ENCODE results near the gene PIGQ.

PIGQ gene

GRCh38 chr16:628321-629061, 58.7 kb downstream of the PIGQ start:
- no peak for DNase-seq (ENCODE audit: low read depth in 3 of 3)

DNA sequence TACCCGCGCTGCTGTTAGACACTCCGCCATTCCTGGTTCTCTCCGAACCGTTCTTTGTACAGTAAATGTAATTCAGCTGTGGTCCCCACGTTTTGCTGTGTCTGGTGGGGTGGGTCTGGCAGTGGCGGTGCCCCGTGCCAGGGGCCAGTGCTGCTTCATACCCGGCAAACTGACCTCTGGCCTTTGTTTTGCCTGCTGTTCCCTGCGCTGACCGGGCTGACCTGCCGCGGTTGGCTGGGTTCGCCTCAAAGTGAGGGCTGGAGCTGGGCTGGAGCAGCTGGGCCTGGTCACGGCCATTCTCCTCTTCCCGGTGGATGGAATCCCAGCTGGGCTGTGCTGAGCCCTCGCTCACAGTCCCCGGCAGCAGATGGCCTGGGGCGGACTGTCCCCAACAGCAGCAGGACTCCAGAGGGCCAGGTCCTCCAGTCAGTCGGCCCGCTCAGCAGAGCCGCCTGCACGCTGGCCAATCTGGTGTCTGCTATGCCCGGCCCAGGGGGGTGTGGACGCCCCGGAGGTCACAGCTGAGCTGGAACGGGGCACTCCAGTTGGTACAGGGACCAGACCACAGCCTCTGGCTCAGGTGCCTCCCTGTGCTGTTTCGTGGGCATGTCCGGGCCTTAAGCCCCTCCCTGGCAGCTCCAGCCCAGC, 59.5 kb downstream of the PIGQ start:
- no peak for DNase-seq (ENCODE audit: low read depth in 3 of 3)

- DNase-seq (ENCODE audit: low read depth in 3 of 3) = no peak
Observed at GRCh38 chr16:629833-630248, 60.1 kb downstream of the PIGQ start.

GRCh38 chr16:630249-630814, 60.6 kb downstream of the PIGQ start:
- DNase-seq (ENCODE audit: low read depth in 3 of 3) = no peak

DNA sequence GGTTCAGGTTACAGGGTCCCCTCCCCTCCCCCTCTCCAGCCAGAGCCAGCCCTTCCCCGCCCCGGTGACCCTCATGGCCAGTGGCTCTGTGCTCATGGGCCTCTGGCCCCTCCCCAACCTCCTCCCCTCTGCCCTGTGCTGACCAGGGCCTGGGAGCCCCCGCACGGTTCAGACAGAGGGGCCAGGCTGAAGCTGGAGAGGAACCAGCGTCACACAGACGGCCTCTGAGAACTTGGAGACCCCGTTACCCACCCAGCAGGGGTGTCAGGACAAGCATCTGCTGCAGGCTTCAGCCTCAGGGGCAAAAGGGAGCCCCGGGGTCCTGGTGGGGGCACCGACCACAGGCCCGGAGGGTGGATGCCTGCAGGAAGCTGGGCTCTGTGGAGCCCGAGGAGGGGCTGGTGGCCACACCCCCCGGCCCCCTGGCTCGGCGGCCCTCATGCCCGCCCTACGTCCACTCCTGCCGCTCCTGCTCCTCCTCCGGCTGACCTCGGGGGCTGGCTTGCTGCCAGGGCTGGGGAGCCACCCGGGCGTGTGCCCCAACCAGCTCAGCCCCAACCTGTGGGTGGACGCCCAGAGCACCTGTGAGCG, 61.1 kb downstream of the PIGQ start, which contains the start of gene WFIKKN1:
WFIKKN1 (plus strand) TSS at position 171 of the 591 bp plus-strand sequence; CDS start at position 440, 269 bp downstream.
- no peak for DNase-seq (ENCODE audit: low read depth in 3 of 3)

GRCh38 chr16:631808-632358, 62.1 kb downstream of the PIGQ start:
- DNase-seq (ENCODE audit: low read depth in 3 of 3) = no peak

DNA sequence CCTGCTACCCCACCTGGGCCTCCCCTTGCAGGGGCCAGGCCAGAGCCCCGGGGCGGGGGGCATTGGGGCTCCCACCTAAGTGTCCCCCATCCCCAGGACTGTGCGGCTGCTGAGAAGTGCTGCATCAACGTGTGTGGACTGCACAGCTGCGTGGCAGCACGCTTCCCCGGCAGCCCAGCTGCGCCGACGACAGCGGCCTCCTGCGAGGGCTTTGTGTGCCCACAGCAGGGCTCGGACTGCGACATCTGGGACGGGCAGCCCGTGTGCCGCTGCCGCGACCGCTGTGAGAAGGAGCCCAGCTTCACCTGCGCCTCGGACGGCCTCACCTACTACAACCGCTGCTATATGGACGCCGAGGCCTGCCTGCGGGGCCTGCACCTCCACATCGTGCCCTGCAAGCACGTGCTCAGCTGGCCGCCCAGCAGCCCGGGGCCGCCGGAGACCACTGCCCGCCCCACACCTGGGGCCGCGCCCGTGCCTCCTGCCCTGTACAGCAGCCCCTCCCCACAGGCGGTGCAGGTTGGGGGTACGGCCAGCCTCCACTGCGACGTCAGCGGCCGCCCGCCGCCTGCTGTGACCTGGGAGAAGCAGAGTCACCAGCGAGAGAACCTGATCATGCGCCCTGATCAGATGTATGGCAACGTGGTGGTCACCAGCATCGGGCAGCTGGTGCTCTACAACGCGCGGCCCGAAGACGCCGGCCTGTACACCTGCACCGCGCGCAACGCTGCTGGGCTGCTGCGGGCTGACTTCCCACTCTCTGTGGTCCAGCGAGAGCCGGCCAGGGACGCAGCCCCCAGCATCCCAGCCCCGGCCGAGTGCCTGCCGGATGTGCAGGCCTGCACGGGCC, 62.9 kb downstream of the PIGQ start:
- DNase-seq (ENCODE audit: low read depth in 3 of 3) = no peak

DNA sequence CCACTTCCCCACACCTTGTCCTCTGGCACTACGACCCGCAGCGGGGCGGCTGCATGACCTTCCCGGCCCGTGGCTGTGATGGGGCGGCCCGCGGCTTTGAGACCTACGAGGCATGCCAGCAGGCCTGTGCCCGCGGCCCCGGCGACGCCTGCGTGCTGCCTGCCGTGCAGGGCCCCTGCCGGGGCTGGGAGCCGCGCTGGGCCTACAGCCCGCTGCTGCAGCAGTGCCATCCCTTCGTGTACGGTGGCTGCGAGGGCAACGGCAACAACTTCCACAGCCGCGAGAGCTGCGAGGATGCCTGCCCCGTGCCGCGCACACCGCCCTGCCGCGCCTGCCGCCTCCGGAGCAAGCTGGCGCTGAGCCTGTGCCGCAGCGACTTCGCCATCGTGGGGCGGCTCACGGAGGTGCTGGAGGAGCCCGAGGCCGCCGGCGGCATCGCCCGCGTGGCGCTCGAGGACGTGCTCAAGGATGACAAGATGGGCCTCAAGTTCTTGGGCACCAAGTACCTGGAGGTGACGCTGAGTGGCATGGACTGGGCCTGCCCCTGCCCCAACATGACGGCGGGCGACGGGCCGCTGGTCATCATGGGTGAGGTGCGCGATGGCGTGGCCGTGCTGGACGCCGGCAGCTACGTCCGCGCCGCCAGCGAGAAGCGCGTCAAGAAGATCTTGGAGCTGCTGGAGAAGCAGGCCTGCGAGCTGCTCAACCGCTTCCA, 63.7 kb downstream of the PIGQ start:
- no peak for DNase-seq (ENCODE audit: low read depth in 3 of 3)
